Measurements from ENCODE around the gene DAO. TPM values are rescaled to one million over a fixed set of nuclear protein-coding genes. Genes with fewer than 3 reads are reported as not detected.

Gene DAO
- total and polyA plus RNA-seq, 7 experiments from 2014 or later = not detected

GRCh38 chr12:108853981-108854446 is 25.9 kb upstream of the DAO start:
- H3K9me3 Mint-ChIP-seq = peaks cover 0 to under 1% (median 0%) of the 10 kb centered on the region in 11 donors
- peaks cover 0 to 8% (median 0%) of the 10 kb centered on the region in 3 experiments for H3K36me3 ChIP-seq (ENCODE audit: control insufficient read depth in 2 of 3, insufficient read depth in 3 of 3, low read length in 3 of 3)
- H3K4me1 ChIP-seq (ENCODE audit: control insufficient read depth in 2 of 2, insufficient read depth in 2 of 2, low read length in 2 of 2) = peaks cover 16 to 20% of the 10 kb centered on the region in 2 donors
- ChIA-PET CTCF (no interaction called here), POLR2A (no interaction called here)
- peaks cover 21 to 51% (median 41%) of the 10 kb centered on the region in 7 donors for H3K4me1 Mint-ChIP-seq
- H3K36me3 Mint-ChIP-seq = peaks cover 0 to 14% (median 8%) of the 10 kb centered on the region in 5 donors
- DNase-seq (no peak), ATAC-seq (no peak)
- H3K27me3 ChIP-seq (ENCODE audit: control insufficient read depth in 2 of 2, insufficient read depth in 2 of 2, low read length in 2 of 2) = no peaks in the 10 kb centered on the region
- H3K27ac Mint-ChIP-seq = peak overlapping the region in 4 of 9 donors; percentile 17 to 72 (median 46)
- intact Hi-C loops (cut with micrococcal nuclease) = loop anchor here (10.0 kb wide), 3 partner anchors 241 to 1089 kb away; partner anchors contain the start of genes ALKBH2 (in 1 of the 2), FAM222A (in 1 of the 2), PRDM4 (in 1 of the 2) and UNG (in 1 of the 2)
- no peak overlapping the region for H3K4me3 ChIP-seq (ENCODE audit: low read length)
- no peak overlapping the region for H3K27ac ChIP-seq (ENCODE audit: low read depth, low read length)
- H3K9me3 ChIP-seq (ENCODE audit: control insufficient read depth in 2 of 3, low read length in 3 of 3) = no peaks in the 10 kb centered on the region
- no peaks in the 10 kb centered on the region for H3K27me3 Mint-ChIP-seq
- H3K4me3 Mint-ChIP-seq = peak overlapping the region in 1 of 10 donors; percentile 1

- Mint-ChIP-seq H3K4me1 (peaks cover 26 to 55% (median 48%) of the 10 kb centered on the region in 7 donors), H3K27me3 (peaks cover 0 to 2% (median 0%) of the 10 kb centered on the region in 5 donors), H3K4me3 (peak overlapping the region in 6 of 10 donors; percentile 1 to 94 (median 52)), H3K27ac (peak overlapping the region in 7 of 9 donors; percentile 17 to 94 (median 62)), H3K36me3 (peaks cover 0 to 16% (median 8%) of the 10 kb centered on the region in 5 donors), H3K9me3 (peaks cover 0 to 2% (median 0%) of the 10 kb centered on the region in 11 donors)
- no peak for ATAC-seq
- no peak for DNase-seq
- peaks cover 18 to 23% of the 10 kb centered on the region in 2 donors for H3K4me1 ChIP-seq (ENCODE audit: control insufficient read depth in 2 of 2, insufficient read depth in 2 of 2, low read length in 2 of 2)
- H3K4me3 ChIP-seq (ENCODE audit: low read length) = no peak overlapping the region
- CTCF ChIA-PET = no interaction called here
- intact Hi-C loops (cut with micrococcal nuclease) = loop anchor here (5.0 to 10.0 kb wide), 6 partner anchors 237 to 1532 kb away; partner anchors contain the start of genes FAM222A (in 2 of the 2), ALKBH2 (in 1 of the 2), PRDM4 (in 1 of the 2) and UNG (in 1 of the 2)
- H3K27ac ChIP-seq (ENCODE audit: low read depth, low read length) = no peak overlapping the region
- no peaks in the 10 kb centered on the region for H3K9me3 ChIP-seq (ENCODE audit: control insufficient read depth in 2 of 3, low read length in 3 of 3)
- H3K36me3 ChIP-seq (ENCODE audit: control insufficient read depth in 2 of 3, insufficient read depth in 3 of 3, low read length in 3 of 3) = peaks cover 0 to 7% (median 0%) of the 10 kb centered on the region in 3 experiments
- POLR2A ChIA-PET = no interaction called here
- H3K27me3 ChIP-seq (ENCODE audit: control insufficient read depth in 2 of 2, insufficient read depth in 2 of 2, low read length in 2 of 2) = no peaks in the 10 kb centered on the region
Observed at GRCh38 chr12:108854451-108855283, 25.2 kb upstream of the DAO start.

- no peaks in the 10 kb centered on the region for H3K27me3 ChIP-seq (ENCODE audit: control insufficient read depth in 2 of 2, insufficient read depth in 2 of 2, low read length in 2 of 2)
- Mint-ChIP-seq H3K27me3 (peaks cover 0 to 2% (median 0%) of the 10 kb centered on the region in 5 donors), H3K27ac (peak overlapping the region in 8 of 9 donors; percentile 8 to 99 (median 92)), H3K4me3 (peak overlapping the region; percentile 77 to 97 (median 92)), H3K4me1 (peaks cover 26 to 55% (median 48%) of the 10 kb centered on the region in 7 donors), H3K36me3 (peaks cover 0 to 16% (median 8%) of the 10 kb centered on the region in 5 donors), H3K9me3 (peaks cover 0 to 2% (median 0%) of the 10 kb centered on the region in 11 donors)
- CTCF ChIA-PET = no interaction called here
- POLR2A ChIA-PET = no interaction called here
- peak overlapping the region; percentile 62 for H3K27ac ChIP-seq (ENCODE audit: low read depth, low read length)
- DNase-seq = no peak
- ATAC-seq = no peak
- peaks cover 18 to 23% of the 10 kb centered on the region in 2 donors for H3K4me1 ChIP-seq (ENCODE audit: control insufficient read depth in 2 of 2, insufficient read depth in 2 of 2, low read length in 2 of 2)
- intact Hi-C loops (cut with micrococcal nuclease) = loop anchor here (2.0 to 10.0 kb wide), 10 partner anchors 17 to 1533 kb away; partner anchors contain the start of genes FAM222A (in 2 of the 2), ALKBH2 (in 1 of the 2), CORO1C (in 1 of the 2) and PRDM4 (in 1 of the 2)
- H3K9me3 ChIP-seq (ENCODE audit: control insufficient read depth in 2 of 3, low read length in 3 of 3) = no peaks in the 10 kb centered on the region
- H3K36me3 ChIP-seq (ENCODE audit: control insufficient read depth in 2 of 3, insufficient read depth in 3 of 3, low read length in 3 of 3) = peaks cover 0 to 7% (median 0%) of the 10 kb centered on the region in 3 experiments
- H3K4me3 ChIP-seq (ENCODE audit: low read length) = no peak overlapping the region
Observed at GRCh38 chr12:108855284-108856169, 24.4 kb upstream of the DAO start.

DNA sequence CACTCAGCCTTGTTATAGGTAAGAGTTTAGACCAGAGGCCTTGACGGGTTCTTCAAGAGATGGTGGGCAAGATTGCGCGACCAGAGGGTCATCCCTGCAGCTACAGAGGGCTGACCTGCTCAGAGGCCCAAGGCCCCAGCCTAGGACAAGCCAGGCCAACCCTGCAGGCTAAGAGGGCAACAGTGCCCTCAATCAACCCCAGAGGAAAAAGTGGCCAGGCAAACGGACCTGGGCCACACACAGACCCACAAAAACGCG is 23.8 kb upstream of the DAO start:
- H3K4me1 ChIP-seq (ENCODE audit: control insufficient read depth in 2 of 2, insufficient read depth in 2 of 2, low read length in 2 of 2) = peaks cover 18 to 23% of the 10 kb centered on the region in 2 donors

DNA sequence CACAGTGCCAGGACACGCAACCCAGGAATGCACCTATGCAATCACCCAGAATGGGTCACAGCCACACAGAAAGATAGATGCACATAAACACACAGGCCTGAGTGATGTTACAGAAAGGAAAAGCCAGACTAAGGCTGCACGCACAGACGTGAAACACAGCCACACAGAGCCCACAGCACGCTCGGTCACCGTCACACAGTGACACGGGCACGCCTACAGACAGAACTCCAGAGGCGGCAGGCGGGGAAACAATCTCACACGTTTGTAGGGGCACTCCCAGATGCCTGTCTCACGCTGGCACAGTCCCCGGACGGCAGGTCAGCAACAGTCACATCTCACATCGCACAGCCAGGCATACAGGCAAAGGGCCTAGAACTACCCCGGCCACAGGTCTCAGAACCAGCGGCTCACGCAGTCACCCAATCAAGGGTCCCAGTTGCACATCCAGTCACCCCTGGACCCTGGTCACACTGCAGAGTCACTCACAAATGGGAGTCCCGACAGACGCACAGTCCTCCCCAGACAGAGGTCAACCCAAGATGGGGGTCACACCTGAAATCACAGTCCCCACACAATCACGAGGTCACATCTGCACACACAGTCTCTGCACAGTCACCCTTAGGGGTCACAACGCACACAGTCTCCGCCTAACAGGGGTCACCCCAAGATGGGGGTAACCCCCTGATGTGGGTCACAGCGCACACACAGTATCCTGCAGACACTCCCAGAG is 23.3 kb upstream of the DAO start:
- H3K4me3 ChIP-seq (ENCODE audit: low read length) = peak overlapping the region; percentile 84
- POLR2A ChIA-PET = interaction anchor here (0.6 to 2.1 kb wide), 7 partner anchors 9 to 340 kb away, joined by 3 to 9 read pairs (median 4); partner anchors contain the start of genes ALKBH2, FICD and ISCU

More for the DNA sequence above, 23.8 kb upstream of the DAO start:
- H3K9me3 Mint-ChIP-seq = peaks cover 0 to 2% (median 0%) of the 10 kb centered on the region in 11 donors
- H3K27ac Mint-ChIP-seq = peak overlapping the region; percentile 76 to 99 (median 92)
- DNase-seq (no peak), ATAC-seq (no peak)
- ChIA-PET POLR2A (no interaction called here), CTCF (no interaction called here)
- peak overlapping the region; percentile 84 for H3K4me3 ChIP-seq (ENCODE audit: low read length)
- intact Hi-C loops (cut with micrococcal nuclease) = loop anchor here (2.0 to 10.0 kb wide), 10 partner anchors 17 to 1534 kb away; partner anchors contain the start of genes FAM222A (in 2 of the 2), ALKBH2 (in 1 of the 2), CORO1C (in 1 of the 2) and PRDM4 (in 1 of the 2)
- H3K36me3 Mint-ChIP-seq = peaks cover 0 to 16% (median 7%) of the 10 kb centered on the region in 5 donors
- peaks cover 0 to 2% (median 0%) of the 10 kb centered on the region in 5 donors for H3K27me3 Mint-ChIP-seq
- no peaks in the 10 kb centered on the region for H3K9me3 ChIP-seq (ENCODE audit: control insufficient read depth in 2 of 3, low read length in 3 of 3)
- peak overlapping the region; percentile 62 for H3K27ac ChIP-seq (ENCODE audit: low read depth, low read length)
- H3K4me3 Mint-ChIP-seq = peak overlapping the region; percentile 89 to 97 (median 94)
- no peaks in the 10 kb centered on the region for H3K27me3 ChIP-seq (ENCODE audit: control insufficient read depth in 2 of 2, insufficient read depth in 2 of 2, low read length in 2 of 2)
- peaks cover 0 to 7% (median 0%) of the 10 kb centered on the region in 3 experiments for H3K36me3 ChIP-seq (ENCODE audit: control insufficient read depth in 2 of 3, insufficient read depth in 3 of 3, low read length in 3 of 3)
- H3K4me1 Mint-ChIP-seq = peaks cover 26 to 56% (median 49%) of the 10 kb centered on the region in 7 donors

More for the DNA sequence above, 23.3 kb upstream of the DAO start:
- ATAC-seq (peak; percentile 68), DNase-seq (peak; percentile 35 to 77 (median 54))
- peak overlapping the region; percentile 62 for H3K27ac ChIP-seq (ENCODE audit: low read depth, low read length)
- peaks cover 18 to 23% of the 10 kb centered on the region in 2 donors for H3K4me1 ChIP-seq (ENCODE audit: control insufficient read depth in 2 of 2, insufficient read depth in 2 of 2, low read length in 2 of 2)
- CTCF ChIA-PET = no interaction called here
- intact Hi-C loops (cut with micrococcal nuclease) = loop anchor here (1.0 to 10.0 kb wide), 19 partner anchors 18 to 1763 kb away; partner anchors contain the start of genes ALKBH2 (in 2 of the 2), CORO1C (in 2 of the 2), FAM222A (in 2 of the 2) and CRY1 (in 1 of the 2)
- peak overlapping the region; percentile 76 to 99 (median 92) for H3K27ac Mint-ChIP-seq
- peaks cover 0 to 2% (median 0%) of the 10 kb centered on the region in 5 donors for H3K27me3 Mint-ChIP-seq
- peak overlapping the region; percentile 89 to 97 (median 94) for H3K4me3 Mint-ChIP-seq
- H3K36me3 Mint-ChIP-seq = peaks cover 0 to 14% (median 5%) of the 10 kb centered on the region in 5 donors
- H3K27me3 ChIP-seq (ENCODE audit: control insufficient read depth in 2 of 2, insufficient read depth in 2 of 2, low read length in 2 of 2) = no peaks in the 10 kb centered on the region
- H3K4me1 Mint-ChIP-seq = peaks cover 26 to 56% (median 47%) of the 10 kb centered on the region in 7 donors
- H3K36me3 ChIP-seq (ENCODE audit: control insufficient read depth in 2 of 3, insufficient read depth in 3 of 3, low read length in 3 of 3) = peaks cover 0 to 7% (median 0%) of the 10 kb centered on the region in 3 experiments
- peaks cover 0 to 2% (median 0%) of the 10 kb centered on the region in 11 donors for H3K9me3 Mint-ChIP-seq
- no peaks in the 10 kb centered on the region for H3K9me3 ChIP-seq (ENCODE audit: control insufficient read depth in 2 of 3, low read length in 3 of 3)

All from naive thymus-derived CD4-positive, alpha-beta T cell (primary cell).